ENCODE results near the gene RASGRF2.
"Not testable (repeated sequence)": the region's sequence is repeated elsewhere in the genome, so short reads cannot be mapped to it uniquely, and the experiment has no call there.

RASGRF2 gene

GRCh38 chr5:81021486-81021885 lies 61.3 kb downstream of the RASGRF2 start:
- no peak for DNase-seq (ENCODE audit: low read depth in 2 of 2)

DNA sequence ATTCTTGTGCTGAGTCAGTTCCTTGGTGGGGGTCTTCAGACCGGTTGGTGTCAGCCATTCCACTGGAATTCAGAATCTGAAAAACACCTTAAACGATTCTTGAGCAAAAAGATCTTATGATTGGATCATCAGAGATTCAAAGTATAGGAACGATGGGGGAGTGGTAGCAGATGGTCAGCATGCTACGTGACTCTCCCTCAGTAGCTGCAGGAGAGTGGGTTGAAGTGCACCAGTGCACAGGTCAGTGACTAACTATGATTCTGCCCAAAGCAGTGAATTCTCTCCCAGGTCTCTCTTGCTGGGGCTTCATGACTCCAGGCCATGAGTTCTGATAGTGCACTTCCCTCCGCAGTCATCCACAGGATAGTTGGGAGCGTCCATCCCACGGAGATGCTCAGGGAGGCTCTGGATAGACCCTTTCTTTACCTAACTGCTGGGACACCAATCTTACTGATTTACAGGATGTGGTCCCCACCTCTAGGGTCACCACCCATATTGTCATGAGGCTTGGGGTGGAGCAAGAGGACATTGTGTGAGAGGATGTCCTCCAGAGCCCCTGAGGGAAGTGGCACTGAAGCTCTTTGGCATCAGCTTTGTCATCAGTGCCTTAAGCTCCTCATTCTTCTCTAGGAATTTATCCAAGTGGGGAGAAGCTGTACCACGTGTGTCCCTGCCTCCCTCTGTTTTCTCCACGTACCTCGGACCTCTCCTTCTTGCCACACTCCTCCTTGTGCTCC lies 62.0 kb downstream of the RASGRF2 start:
- no peak for DNase-seq (ENCODE audit: low read depth in 2 of 2)

GRCh38 chr5:81022688-81023084 lies 62.5 kb downstream of the RASGRF2 start:
- no peak for DNase-seq (ENCODE audit: low read depth in 2 of 2)

DNA sequence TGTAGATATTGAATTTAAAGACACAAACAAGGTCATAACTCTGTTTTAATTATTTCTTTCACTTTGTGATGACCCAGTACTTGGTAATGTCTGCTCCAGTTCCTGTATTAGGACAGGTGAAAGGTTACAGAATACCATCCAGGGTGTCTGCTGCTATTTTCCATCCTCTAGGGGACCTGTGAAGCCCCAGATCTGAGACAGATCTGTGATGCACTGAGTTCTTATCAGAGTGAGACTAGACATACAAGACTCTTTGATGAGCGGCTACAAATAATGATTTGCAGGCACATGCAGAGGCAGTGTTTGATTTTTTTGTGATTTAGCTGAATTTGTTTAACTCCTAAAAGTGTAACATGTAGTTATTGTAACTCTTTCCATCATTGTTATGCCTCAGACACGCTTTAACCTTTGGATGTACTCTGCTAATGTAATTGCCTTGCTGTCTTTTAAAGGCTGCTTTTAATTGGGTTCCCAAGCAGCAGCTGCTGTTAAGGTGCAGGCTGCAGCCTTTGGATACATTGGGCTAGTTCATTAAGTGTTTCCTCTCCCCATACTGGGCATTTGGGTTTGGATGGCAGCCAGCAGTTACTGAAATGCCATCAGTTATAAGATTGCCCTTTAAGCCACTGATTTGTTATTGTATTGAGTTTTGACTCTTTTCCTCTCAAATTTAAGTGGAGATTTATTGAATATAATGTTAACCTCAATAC lies 63.3 kb downstream of the RASGRF2 start:
- DNase-seq (ENCODE audit: low read depth in 2 of 2): no peak

GRCh38 chr5:81027481-81028058 lies 67.4 kb downstream of the RASGRF2 start:
- no peak for DNase-seq (ENCODE audit: low read depth in 2 of 2)

DNA sequence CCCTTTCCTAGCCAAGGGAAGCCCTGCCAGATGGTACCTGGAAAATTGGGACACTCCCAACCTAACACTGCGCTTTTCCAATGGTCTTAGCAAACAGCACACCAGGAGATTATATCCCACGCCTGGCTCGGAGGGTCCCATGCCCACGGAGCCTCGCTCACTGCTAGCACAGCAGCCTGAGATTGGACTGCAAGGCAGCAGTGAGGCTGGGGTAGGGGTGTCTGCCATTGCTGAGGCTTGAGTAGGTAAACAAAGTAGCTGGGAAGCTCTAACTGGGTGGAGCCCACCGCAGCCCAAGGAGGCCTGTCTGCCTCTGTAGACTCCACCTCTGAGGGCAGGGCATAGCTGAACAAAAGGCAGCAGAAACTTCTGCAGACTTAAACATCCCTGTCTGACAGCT lies 68.7 kb downstream of the RASGRF2 start:
- DNase-seq (ENCODE audit: low read depth in 2 of 2): not testable (repeated sequence)

DNA sequence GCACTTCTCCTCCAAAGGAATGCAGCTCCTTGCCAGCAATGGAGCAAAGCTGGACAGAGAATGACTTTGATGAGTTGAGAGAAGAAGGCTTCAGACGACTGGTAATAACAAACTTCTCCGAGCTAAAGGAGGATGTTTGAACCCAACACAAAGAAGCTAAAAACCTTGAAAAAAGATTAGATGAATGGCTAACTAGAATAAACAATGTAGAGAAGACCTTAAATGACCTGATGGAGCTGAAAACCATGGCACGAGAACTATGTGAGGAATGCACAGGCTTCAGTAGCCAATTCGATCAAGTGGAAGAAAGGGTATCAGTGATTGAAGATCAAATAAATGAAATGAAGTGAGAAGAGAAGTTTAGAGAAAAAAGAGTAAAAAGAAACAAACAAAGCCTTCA lies 69.6 kb downstream of the RASGRF2 start:
- not testable (repeated sequence) for DNase-seq (ENCODE audit: low read depth in 2 of 2)

GRCh38 chr5:81030236-81031034 lies 70.3 kb downstream of the RASGRF2 start:
- not testable (repeated sequence) for DNase-seq (ENCODE audit: low read depth in 2 of 2)

GRCh38 chr5:81035522-81035921 lies 75.4 kb downstream of the RASGRF2 start:
- no peak for DNase-seq (ENCODE audit: low read depth in 2 of 2)

DNA sequence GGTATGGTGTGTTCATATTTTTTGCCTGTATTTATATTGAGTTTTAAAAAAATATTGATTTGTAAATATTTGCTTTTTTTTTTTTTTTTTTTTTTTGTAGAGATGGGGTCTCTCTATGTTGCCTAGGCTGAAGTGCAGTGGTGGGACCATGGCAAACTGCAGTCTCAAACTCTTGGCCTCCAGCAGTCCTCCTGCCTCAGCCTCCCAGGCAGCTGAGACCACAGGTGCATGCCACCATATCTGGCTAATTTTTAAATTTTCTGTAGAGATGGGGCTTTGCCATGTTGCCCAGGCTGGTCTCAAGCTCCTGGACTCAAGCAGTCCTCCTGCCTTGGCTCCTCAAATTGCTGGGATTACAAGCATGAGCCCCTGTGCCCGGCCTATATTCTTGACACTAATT lies 78.3 kb downstream of the RASGRF2 start:
- DNase-seq (ENCODE audit: low read depth in 2 of 2): no peak

- DNase-seq (ENCODE audit: low read depth in 2 of 2): no peak
Measured at GRCh38 chr5:81044868-81045267, 84.7 kb downstream of the RASGRF2 start.

DNA sequence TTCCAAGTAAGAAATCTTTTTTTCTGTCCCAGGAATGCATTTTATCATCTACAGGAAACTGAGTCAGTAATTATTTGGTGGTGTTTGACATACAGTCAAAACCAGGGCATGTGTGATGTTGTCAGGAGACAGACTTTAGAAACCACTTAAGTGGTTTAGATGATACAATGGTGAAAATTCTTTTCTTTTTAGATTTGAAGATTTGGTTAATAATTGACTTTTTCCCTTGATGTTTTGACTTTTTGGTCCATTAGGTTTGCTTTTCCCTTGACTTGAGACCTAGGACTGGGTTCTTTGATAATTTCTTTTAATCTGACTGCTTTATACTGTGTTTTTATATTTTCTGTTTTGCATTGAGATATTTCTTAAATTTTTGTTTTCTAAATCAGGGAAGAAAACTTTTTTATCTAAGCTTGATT lies 85.2 kb downstream of the RASGRF2 start:
- DNase-seq (ENCODE audit: low read depth in 2 of 2): no peak

DNA sequence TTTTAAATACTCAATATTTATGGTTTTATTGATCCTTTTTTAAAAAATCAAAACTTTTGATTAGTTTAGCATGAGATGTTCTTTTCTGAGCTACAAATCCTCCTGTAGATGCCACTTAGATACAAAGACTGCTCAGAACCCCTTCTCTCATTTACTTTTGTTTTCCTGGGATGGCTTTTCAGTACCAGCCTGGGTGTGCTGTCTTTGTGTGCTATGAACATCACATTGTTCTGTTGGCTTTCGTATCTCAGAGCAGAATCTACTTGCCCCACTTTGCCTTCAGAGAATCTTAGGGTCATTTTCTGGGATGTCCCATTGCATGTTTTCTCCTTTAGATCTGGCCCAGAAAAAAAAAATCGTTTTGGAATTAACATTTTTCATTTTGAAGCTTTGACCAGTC lies 85.9 kb downstream of the RASGRF2 start:
- no peak for DNase-seq (ENCODE audit: low read depth in 2 of 2)

GRCh38 chr5:81052325-81052724 lies 92.2 kb downstream of the RASGRF2 start:
- DNase-seq (ENCODE audit: low read depth in 2 of 2): no peak

GRCh38 chr5:81053282-81053681 lies 93.1 kb downstream of the RASGRF2 start:
- DNase-seq (ENCODE audit: low read depth in 2 of 2): not testable (repeated sequence)

DNA sequence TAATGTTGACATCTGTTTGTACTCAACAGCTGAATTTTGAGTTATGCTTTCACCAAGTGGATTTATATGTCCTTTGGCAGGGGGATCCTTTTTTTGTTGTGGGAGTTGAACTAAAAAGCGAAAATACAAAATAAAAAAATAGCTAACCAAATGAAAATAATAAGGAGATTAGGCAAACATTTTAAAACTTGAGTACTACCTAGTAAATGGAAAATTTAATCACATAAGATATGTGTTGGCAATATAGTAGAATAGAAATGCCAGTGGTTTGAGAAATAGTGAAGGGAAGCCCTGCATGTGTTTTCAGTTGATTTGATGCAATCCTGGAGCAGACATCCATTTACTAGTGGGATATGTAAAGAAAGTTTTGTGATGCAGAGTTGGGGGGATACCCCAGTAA lies 98.0 kb downstream of the RASGRF2 start:
- DNase-seq (ENCODE audit: low read depth in 2 of 2): no peak

GRCh38 chr5:81065492-81065891 lies 105.3 kb downstream of the RASGRF2 start:
- DNase-seq (ENCODE audit: low read depth in 2 of 2): no peak

DNA sequence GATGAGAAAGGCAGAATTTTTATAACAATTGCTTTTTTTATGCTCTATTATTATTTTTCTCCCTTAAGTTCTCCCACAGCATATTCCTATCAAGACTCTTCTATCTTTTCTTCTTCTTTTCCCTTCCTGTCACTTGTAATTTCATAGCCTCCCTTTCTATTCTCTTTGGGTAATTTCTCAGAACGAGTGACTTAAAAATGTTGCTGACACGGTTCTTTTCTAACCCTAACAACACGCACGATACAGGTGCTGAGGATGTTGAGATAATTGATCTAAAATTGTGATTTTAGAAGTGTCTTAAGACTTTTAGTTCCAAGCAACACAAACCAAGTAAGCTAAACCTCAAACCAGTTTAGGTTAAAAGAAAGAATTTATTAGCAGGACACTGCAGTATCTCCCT lies 105.9 kb downstream of the RASGRF2 start:
- DNase-seq (ENCODE audit: low read depth in 2 of 2): no peak

DNA sequence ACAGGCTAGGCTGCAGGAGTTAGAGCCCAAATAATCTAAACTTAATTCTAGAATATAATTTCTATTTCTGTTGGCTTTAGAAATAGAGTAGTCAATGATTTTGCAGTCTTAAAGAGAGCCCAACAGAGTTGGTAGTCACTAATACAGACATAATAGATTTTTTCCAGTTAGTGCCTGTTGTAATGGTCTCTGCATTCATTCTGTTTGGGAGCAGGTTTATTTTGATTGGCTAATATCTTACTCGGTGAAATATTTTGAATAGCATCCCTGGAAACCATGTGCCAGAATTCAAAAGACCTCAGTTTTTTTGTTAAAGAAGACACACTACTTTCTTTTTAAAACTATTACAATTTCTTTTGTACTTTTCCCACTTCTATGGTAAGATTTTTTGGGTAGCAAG lies 107.2 kb downstream of the RASGRF2 start:
- no peak for DNase-seq (ENCODE audit: low read depth in 2 of 2)

- no peak for DNase-seq (ENCODE audit: low read depth in 2 of 2)
Measured at GRCh38 chr5:81068063-81068462, 107.9 kb downstream of the RASGRF2 start.

GRCh38 chr5:81068635-81069034 lies 108.5 kb downstream of the RASGRF2 start:
- no peak for DNase-seq (ENCODE audit: low read depth in 2 of 2)

DNA sequence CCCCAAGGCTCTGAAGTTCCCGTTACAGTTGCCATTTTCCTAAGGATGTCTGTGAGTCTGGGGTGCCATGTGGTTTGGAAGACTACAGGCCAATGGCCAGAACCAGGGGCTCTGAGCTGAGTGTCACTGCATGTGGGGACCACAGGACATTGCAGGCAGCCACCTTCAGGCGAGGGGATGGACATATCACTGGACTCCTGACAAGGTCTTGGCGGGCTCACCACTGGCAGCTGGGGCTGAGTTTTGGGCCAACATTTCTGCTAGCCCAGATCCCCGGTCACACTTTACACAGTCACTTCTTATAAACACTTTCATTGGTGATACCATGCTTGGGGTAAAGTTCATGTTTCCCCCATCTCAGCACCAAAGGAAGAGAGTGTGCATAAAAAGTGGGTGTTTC lies 109.8 kb downstream of the RASGRF2 start:
- no peak for DNase-seq (ENCODE audit: low read depth in 2 of 2)

Measured in fibroblast of skin of left quadriceps (primary cell).